GM12878 (cell line): ENCODE data around the gene TESK1. TPM values are rescaled to one million over a fixed set of nuclear protein-coding genes. Genes with fewer than 3 reads are reported as not detected.

Experiments used
- ATAC-seq: fragments of 200-7000 bp; cut with Tn5 transposase; 3 replicates; pipeline ENCODE4 v1.9.1; 2020; ENCODE audit warnings: mild to moderate bottlenecking, moderate library complexity
- BruUV-seq: library from RNA; stranded (reverse); fragments of 400-500 nt; replicated peaks from 2 replicates; lab custom pipeline; 2021; lab: Mats Ljungman, UMichigan
- CTCF ChIA-PET: fragments of 300-600 bp; sonication (Branson Sonifier 250); formaldehyde crosslinking; extraction: SDS; loops from one replicate; lab custom pipeline; 2021; ENCODE audit warnings: inconsistent platforms; lab: Yijun Ruan, JAX
- POLR2A ChIA-PET: fragments of 350-600 bp; formaldehyde crosslinking; extraction: SDS; loops from one replicate; lab custom pipeline; 2021; ENCODE audit warnings: inconsistent platforms; lab: Charles Lee
- RAD21 ChIA-PET: fragments of 300-600 bp; sonication (Branson Sonifier 250); formaldehyde crosslinking; loops from one replicate; lab custom pipeline; 2023; ENCODE audit warnings: antibody characterized with exemption; ENCODE audit not compliant: unreplicated experiment; lab: Charles Lee
- SMC1A ChIA-PET: fragments of 300-600 bp; sonication (Branson Sonifier 250); formaldehyde crosslinking; loops from one replicate; lab custom pipeline; 2023; ENCODE audit not compliant: unreplicated experiment, uncharacterized antibody; lab: Charles Lee
- DNase-seq: peaks from one replicate; pipeline ENCODE4 v3.0.0-alpha.2; 2011; ENCODE audit warnings: low read depth, low spot score
- FAIRE-seq: peaks from 3 replicates; lab custom pipeline; 2011; peaks lifted over from hg19 to GRCh38; lab: Jason Lieb, UNC
- H2AFZ ChIP-seq: 2 replicates; pipeline ENCODE4 v1.6.0; 2011; ENCODE audit warnings: low read depth, low read length, control low read depth; ENCODE audit not compliant: control insufficient read depth
- H3K27ac ChIP-seq: 2 replicates; pipeline ENCODE4 v1.5.1; 2011; ENCODE audit warnings: control low read depth; ENCODE audit not compliant: control insufficient read depth, insufficient read depth
- H3K27me3 ChIP-seq, 2 experiments: replicated peaks in 1 of 2; 2 replicates each; pipeline versions ENCODE4 v1.6.0 to v1.6.1; 2011; ENCODE audit warnings: low read length in 1 of 2; ENCODE audit not compliant: control insufficient read depth in 2 of 2, insufficient read depth in 2 of 2
- H3K36me3 ChIP-seq, 2 experiments: 2 replicates each; pipeline ENCODE4 v1.5.1; 2011; ENCODE audit warnings: low read length in 1 of 2; ENCODE audit not compliant: control insufficient read depth in 2 of 2, insufficient read depth in 2 of 2
- H3K4me1 ChIP-seq: 2 replicates; pipeline ENCODE4 v1.6.1; 2011; ENCODE audit warnings: mild to moderate bottlenecking, low read length, moderate library complexity, mixed read lengths; ENCODE audit not compliant: control insufficient read depth, insufficient read depth
- H3K4me2 ChIP-seq: 2 replicates; pipeline ENCODE4 v1.6.0; 2011; ENCODE audit warnings: control low read depth; ENCODE audit not compliant: control insufficient read depth, insufficient read depth
- H3K4me3 ChIP-seq: fragments of 200-600 bp; sonication (generic); 2 replicates; pipeline ENCODE4 v1.5.1; 2016
- H3K79me2 ChIP-seq: 2 replicates; pipeline ENCODE4 v1.6.0; 2011; ENCODE audit warnings: low read length; ENCODE audit not compliant: control insufficient read depth, insufficient read depth
- H3K9ac ChIP-seq: 2 replicates; pipeline ENCODE4 v1.8.0; 2011; ENCODE audit warnings: low read length, control low read depth, mixed read lengths; ENCODE audit not compliant: control insufficient read depth, insufficient read depth
- H3K9me3 ChIP-seq: replicated peaks from 3 replicates; pipeline ENCODE4 v1.5.1; 2011; ENCODE audit warnings: mild to moderate bottlenecking, low read length; ENCODE audit not compliant: control insufficient read depth, insufficient read depth
- H4K20me1 ChIP-seq: 2 replicates; pipeline ENCODE4 v1.6.0; 2011; ENCODE audit not compliant: control insufficient read depth, insufficient read depth
- BACH1 ChIP-seq: fragments of 450-650 bp; IDR thresholded peaks from 2 replicates; pipeline ENCODE4 v1.6.1; 2017; ENCODE audit warnings: mild to moderate bottlenecking, borderline replicate concordance
- BHLHE40 ChIP-seq, 2 experiments: fragments of 450-650 bp in 1 of 2; IDR thresholded peaks; 2 replicates each; pipeline ENCODE4 v1.6.1; 2011 to 2017; ENCODE audit warnings: low read depth in 2 of 2, borderline replicate concordance in 1 of 2, improper control_type of control experiment in 1 of 2, low read length in 1 of 2, mild to moderate bottlenecking in 1 of 2
- BRCA1 ChIP-seq: IDR thresholded peaks from 2 replicates; pipeline ENCODE4 v1.6.1; 2011; ENCODE audit warnings: low read depth, low read length, improper control_type of control experiment
- CBFB ChIP-seq: IDR thresholded peaks from 2 replicates; pipeline ENCODE4 v1.6.1; 2016; ENCODE audit warnings: antibody characterized with exemption, low read depth
- CHD1 ChIP-seq: IDR thresholded peaks from 2 replicates; pipeline ENCODE4 v1.6.1; 2012; ENCODE audit warnings: low read depth, low read length, improper control_type of control experiment
- CHD2 ChIP-seq: IDR thresholded peaks from 2 replicates; pipeline ENCODE4 v1.6.1; 2011; ENCODE audit warnings: low read depth, low read length, improper control_type of control experiment, borderline replicate concordance
- DPF2 ChIP-seq: fragments of 450-650 bp; IDR thresholded peaks from 2 replicates; pipeline ENCODE4 v1.6.1; 2017; ENCODE audit warnings: mild to moderate bottlenecking
- IRF3 ChIP-seq: fragments of 450-650 bp; IDR thresholded peaks from 2 replicates; pipeline ENCODE4 v1.6.1; 2014; ENCODE audit warnings: mild to moderate bottlenecking
- IRF4 ChIP-seq: IDR thresholded peaks from 2 replicates; pipeline ENCODE4 v1.6.1; 2011; ENCODE audit warnings: low read depth, low read length
- LARP7 ChIP-seq: fragments of 450-650 bp; IDR thresholded peaks from 2 replicates; pipeline ENCODE4 v1.6.1; 2017; ENCODE audit warnings: mild to moderate bottlenecking
- MEF2B ChIP-seq: fragments of 450-650 bp; IDR thresholded peaks from 2 replicates; pipeline ENCODE4 v1.6.1; 2018; ENCODE audit warnings: mild to moderate bottlenecking, moderate library complexity; ENCODE audit not compliant: partially characterized antibody, poor library complexity, severe bottlenecking
- MTA2 ChIP-seq: fragments of 450-650 bp; IDR thresholded peaks from 2 replicates; pipeline ENCODE4 v1.6.1; 2016; ENCODE audit warnings: low read depth, mild to moderate bottlenecking, moderate library complexity
- NR2F1 ChIP-seq: fragments of 450-650 bp; conservative IDR thresholded peaks from 2 replicates; pipeline ENCODE4 v1.6.1; 2017; ENCODE audit warnings: mild to moderate bottlenecking
- NRF1 ChIP-seq: conservative IDR thresholded peaks from 2 replicates; pipeline ENCODE4 v1.6.1; 2011; ENCODE audit warnings: mild to moderate bottlenecking, low read depth, low read length, improper control_type of control experiment
- RAD51 ChIP-seq: fragments of 450-650 bp; IDR thresholded peaks from 2 replicates; pipeline ENCODE4 v1.6.1; 2016; ENCODE audit warnings: moderate library complexity, mild to moderate bottlenecking, inconsistent platforms
- RELA ChIP-seq: fragments of 450-650 bp; IDR thresholded peaks from 2 replicates; pipeline ENCODE4 v1.8.0; 2014; ENCODE audit warnings: borderline replicate concordance; ENCODE audit not compliant: partially characterized antibody
- SP1 ChIP-seq: IDR thresholded peaks from one replicate; pipeline ENCODE4 v1.6.1; 2011; ENCODE audit warnings: low read depth, low read length
- SUZ12 ChIP-seq: fragments of 200-600 bp; sonication (generic); IDR thresholded peaks from one replicate; pipeline ENCODE4 v1.6.1; 2018; ENCODE audit warnings: antibody characterized with exemption, mild to moderate bottlenecking; ENCODE audit not compliant: unreplicated experiment
- YY1 ChIP-seq: IDR thresholded peaks from 2 replicates; pipeline ENCODE4 v1.6.1; 2011; ENCODE audit warnings: low read depth, mild to moderate bottlenecking, low read length
- ZNF384 ChIP-seq: IDR thresholded peaks from 2 replicates; pipeline ENCODE4 v1.6.1; 2012; ENCODE audit warnings: low read depth, mild to moderate bottlenecking, low read length, improper control_type of control experiment, borderline replicate concordance
- ZNF622 ChIP-seq: fragments of 450-650 bp; IDR thresholded peaks from 2 replicates; pipeline ENCODE4 v1.6.1; 2017; ENCODE audit warnings: mild to moderate bottlenecking, inconsistent platforms
- WGBS: methylation state at CpG from one replicate; pipeline ENCODE4 v1.1.6; 2016; ENCODE audit warnings: low lambda C conversion rate; ENCODE audit not compliant: insufficient replicate concordance, insufficient coverage; ENCODE audit errors: missing lambda C conversion rate; 5-methylcytosine and 5-hydroxymethylcytosine counted together
- in situ Hi-C: fragments of 300-500 bp; cut with MboI; formaldehyde crosslinking; loops from 9 replicates; pipeline ENCODE4 v1.14.3; 2018; ENCODE audit warnings: mixed read lengths
- intact Hi-C: fragments of 100-400 bp; cut with micrococcal nuclease; formaldehyde crosslinking; loops from one replicate; pipeline ENCODE4 v1.14.2; 2022; ENCODE audit not compliant: unreplicated experiment
- polyA plus RNA-seq, 11 experiments: library from polyadenylated mRNA; depleted of rRNA in 4 of 11; unstranded in 6 of 11; stranded (reverse) in 5 of 11; fragments of >200 nt; fragmentation: Nextera tagmentation in 4 of 11; fragmentation: Illumina TruSeq in 1 of 11; extraction: Ambion mirVana in 4 of 11; extraction: Trizol in 1 of 11; gene quantifications; 1 replicate in 1 of 11; 2 replicates in 10 of 11; pipeline versions ENCODE4 v1.2.1 to v1.2.3, GENCODE V29; 2011 to 2016; ENCODE audit warnings: inconsistent platforms in 2 of 11, missing spikeins in 2 of 11, low read depth in 1 of 11
- total RNA-seq, 4 experiments: library from RNA; depleted of rRNA in 3 of 4; stranded (reverse); fragments of >200 nt in 3 of 4; fragmentation: Illumina TruSeq in 1 of 4; extraction: Trizol in 1 of 4; gene quantifications; 2 replicates each; pipeline versions ENCODE4 v1.2.1 to v1.2.3, GENCODE V29; 2013 to 2021

TESK1 gene
- total and polyA plus RNA-seq, 10 of the 15 experiments (the other 5 are each of a cell fraction or from before 2014, with no cell fraction given), result 0.16 to 19.5 (median 7.9) TPM; not detected in 1

DNA sequence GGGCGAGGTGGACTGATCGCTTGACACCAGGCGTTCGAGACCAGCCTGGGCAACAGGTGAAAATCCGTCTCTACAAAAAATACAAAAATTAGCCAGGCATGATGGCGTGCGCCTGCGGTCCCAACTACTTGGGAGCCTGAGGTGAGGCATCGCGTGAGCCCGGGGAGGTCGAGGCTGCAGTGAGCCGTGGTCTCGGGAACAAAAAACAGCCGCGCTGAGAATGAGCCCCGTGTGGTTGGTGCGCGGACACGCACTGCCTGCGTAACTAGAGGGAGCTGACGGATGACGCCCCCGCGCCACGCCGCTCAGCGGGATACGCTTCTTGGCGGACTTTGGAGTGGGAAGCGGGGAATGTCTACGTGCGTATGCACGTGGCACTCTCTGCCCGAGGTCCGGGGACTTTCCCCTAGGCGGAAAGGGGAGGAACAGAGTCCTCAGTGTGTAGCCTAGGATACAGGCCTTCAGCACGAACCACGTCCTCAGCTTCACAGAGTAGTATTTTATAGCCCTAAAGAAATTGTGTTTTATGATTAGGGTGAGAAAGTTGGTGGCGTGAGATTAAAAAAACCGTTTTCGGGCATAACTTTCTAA, 52.6 kb downstream of the TESK1 start, which contains the start of gene RMRP (continued):
- no peak for TF ChIP-seq ZNF384

DNA sequence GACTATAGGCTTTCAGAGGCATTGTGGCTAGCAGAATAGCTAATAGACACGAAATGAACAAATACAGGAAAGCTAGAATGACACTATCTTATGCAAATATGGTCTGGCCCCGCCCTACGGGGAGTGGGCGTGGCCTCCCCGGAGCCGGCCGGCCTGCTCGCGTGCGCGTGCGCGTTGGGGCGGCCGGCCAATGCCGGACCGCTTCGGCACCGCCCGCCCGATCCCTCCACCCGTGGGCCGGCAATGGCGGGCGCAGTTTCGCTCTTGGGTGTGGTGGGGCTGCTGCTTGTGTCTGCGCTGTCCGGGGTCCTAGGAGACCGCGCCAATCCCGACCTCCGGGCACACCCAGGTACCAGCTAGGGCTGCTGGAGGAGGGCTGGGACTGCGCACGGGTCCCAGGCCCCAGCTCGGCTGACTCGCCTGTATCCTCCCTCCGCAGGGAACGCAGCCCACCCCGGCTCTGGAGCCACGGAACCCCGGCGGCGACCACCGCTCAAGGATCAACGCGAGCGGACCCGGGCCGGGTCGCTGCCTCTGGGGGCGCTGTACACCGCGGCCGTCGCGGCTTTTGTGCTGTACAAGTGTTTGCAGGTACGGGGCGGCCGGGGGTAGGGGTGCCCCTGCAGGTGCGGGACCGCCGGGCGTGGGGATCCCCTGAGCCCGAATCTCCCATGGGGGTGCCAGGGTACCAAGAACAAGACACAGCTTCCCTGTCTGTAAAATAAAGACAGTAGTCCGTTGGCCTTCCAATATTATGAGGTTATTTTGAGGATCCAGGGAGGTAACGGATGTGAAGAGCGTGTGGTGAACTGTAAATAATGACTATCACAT, 53.3 kb downstream of the TESK1 start, which contains the start of gene CCDC107:
CCDC107 (plus strand) TSS at position 156 of the 831 bp plus-strand sequence; CDS start at position 244, 88 bp downstream.
- H3K4me2 ChIP-seq, result peak within 1 kb of the TSS; percentile 95
- ATAC-seq (peak; percentile 84), DNase-seq (no peak), FAIRE-seq (no peak)
- H3K4me1 ChIP-seq, result peaks cover 26% of the 10 kb centered on the region
- H3K36me3 ChIP-seq, result peaks cover 6 to 9% of the 10 kb centered on the region in 2 experiments; a peak in 3 of 4 replicates
- ChIA-PET RAD21 (interaction anchor here (0.6 to 5.2 kb wide), 22 partner anchors 8 to 543 kb away, joined by 3 to 60 read pairs (median 5); partner anchors contain the start of genes ATOSB, CREB3, SPAG8 and TESK1), CTCF (interaction anchor here (0.5 to 13.5 kb wide), 21 partner anchors 11 to 224 kb away, joined by 3 to 227 read pairs (median 5); partner anchors contain the start of genes CREB3, GBA2, RGP1 and TESK1), SMC1A (interaction anchor here (0.6 to 12.5 kb wide), 16 partner anchors 8 to 224 kb away, joined by 3 to 145 read pairs (median 3); partner anchors contain the start of genes CREB3, HINT2, SIT1 and TLN1), POLR2A (interaction anchor here (0.6 to 10.9 kb wide), 17 partner anchors 10 to 186 kb away, joined by 3 to 163 read pairs (median 5); partner anchors contain the start of genes CD72, CREB3, HINT2 and RGP1)
- H2AFZ ChIP-seq, result peak within 1 kb of the TSS; percentile 64
- H3K27me3 ChIP-seq, result no peaks in the 10 kb centered on the region
- no peaks in the 10 kb centered on the region for H3K9me3 ChIP-seq
- peaks cover 27% of the 10 kb centered on the region for H3K79me2 ChIP-seq
- in situ Hi-C loops, result no loop called here
- intact Hi-C loops, result loop anchor here (1.0 to 10.0 kb wide), 3 partner anchors 54 to 166 kb away; partner anchors contain the start of genes FAM221B and TMEM8B
- WGBS, result 1% methylated on average over 67 of the region's 67 CpGs
- TSS peak; percentile 81 for BruUV-seq
- peak within 1 kb of the TSS; percentile 90 for H3K27ac ChIP-seq
- H3K4me3 ChIP-seq, result peak within 1 kb of the TSS; percentile 85
- H4K20me1 ChIP-seq, result no peaks in the 10 kb centered on the region
- peak within 1 kb of the TSS; percentile 78 for H3K9ac ChIP-seq
- TF ChIP-seq RAD51 (no peak), YY1 (peak; percentile 94), MTA2 (peak; percentile 15; the same call in 1 of the 2 replicates), DPF2 (peak; percentile 59), NR2F1 (0 out of 2 replicates have a peak, but pooled peaks have one; percentile 52), CBFB (no peak), CHD1 (no peak), SUZ12 (no peak), MEF2B (peak; percentile 64), LARP7 (peak; percentile 96), IRF4 (no peak), CHD2 (no peak), BRCA1 (no peak), RELA (no peak), IRF3 (no peak), SP1 (no peak), NRF1 (peak; percentile 86), ZNF622 (no peak), BHLHE40 (IDR thresholded peaks at IDR 0.05; ENCODE audit: borderline replicate concordance in 1 of 2, low read depth in 2 of 2, low read length in 1 of 2) (peak in 1 of 2 experiments; percentile 56; a peak in 2 of 4 replicates), BACH1 (peak; percentile 82)
